ENCODE results near the gene RGS12.

DNA sequence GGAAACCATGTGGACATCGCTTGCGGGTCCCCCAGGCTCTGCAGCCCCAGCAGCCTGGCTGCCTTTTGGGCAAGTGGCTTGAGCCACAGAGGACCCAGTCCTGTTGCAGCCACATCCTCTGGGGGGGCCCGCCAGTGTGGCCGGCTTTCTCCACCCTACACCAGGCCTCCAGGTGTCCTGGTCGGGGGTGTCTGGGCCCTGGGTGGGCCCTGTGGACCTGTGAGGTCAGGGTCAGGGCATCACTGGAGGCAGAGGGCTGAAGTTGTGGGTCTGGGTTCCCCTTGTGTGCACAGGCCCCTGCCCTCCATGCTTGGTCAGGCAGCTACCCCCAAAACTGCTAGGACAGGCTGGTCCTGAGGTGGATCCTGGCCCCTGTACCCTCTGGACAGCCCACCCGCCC, 47.1 kb upstream of the RGS12 start:
- TF ChIP-seq, protein P1, sequence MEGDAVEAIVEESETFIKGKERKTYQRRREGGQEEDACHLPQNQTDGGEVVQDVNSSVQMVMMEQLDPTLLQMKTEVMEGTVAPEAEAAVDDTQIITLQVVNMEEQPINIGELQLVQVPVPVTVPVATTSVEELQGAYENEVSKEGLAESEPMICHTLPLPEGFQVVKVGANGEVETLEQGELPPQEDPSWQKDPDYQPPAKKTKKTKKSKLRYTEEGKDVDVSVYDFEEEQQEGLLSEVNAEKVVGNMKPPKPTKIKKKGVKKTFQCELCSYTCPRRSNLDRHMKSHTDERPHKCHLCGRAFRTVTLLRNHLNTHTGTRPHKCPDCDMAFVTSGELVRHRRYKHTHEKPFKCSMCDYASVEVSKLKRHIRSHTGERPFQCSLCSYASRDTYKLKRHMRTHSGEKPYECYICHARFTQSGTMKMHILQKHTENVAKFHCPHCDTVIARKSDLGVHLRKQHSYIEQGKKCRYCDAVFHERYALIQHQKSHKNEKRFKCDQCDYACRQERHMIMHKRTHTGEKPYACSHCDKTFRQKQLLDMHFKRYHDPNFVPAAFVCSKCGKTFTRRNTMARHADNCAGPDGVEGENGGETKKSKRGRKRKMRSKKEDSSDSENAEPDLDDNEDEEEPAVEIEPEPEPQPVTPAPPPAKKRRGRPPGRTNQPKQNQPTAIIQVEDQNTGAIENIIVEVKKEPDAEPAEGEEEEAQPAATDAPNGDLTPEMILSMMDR (conservative IDR thresholded peaks at IDR 0.05; ENCODE audit: low read depth, low read length): no peak
- TF ChIP-seq EZH2 (IDR thresholded peaks at IDR 0.05; ENCODE audit: borderline replicate concordance, low read depth, low read length, poor library complexity, severe bottlenecking): no peak

Data from A673 (cell line).